Measurements from ENCODE around the gene CENPP.

CENPP gene

DNA sequence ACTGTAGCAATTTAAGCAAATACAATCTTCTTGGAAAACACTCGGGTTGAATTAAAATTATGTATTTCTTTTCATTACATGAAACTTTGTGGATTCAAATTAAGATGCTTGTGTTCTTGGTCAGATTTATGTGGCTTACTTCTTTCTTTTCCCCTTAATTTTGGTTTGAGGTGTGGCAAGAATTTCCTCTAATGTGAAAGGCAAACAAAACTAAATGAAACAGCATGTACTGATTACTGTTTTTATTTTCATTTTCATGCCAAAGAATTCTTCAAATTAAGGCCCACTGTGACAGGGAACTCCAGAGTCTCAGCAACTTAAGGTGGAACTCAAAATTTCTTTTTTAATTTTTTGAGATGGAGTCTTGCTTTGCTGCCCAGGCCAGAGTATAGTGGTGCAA is 98.6 kb downstream of the CENPP start, which contains the start of gene OMD:
TSS of gene OMD (minus strand) at position 132 of the 400 bp plus-strand sequence. CDS start 6,913 bp downstream, outside the sequence.
- Histone ChIP-seq H3K36me3 (ENCODE audit: insufficient read depth, low read length) (no peaks in the 10 kb centered on the region), H2AFZ (ENCODE audit: low read depth, low read length) (no peak within 1 kb of the TSS), H3K27me3 (ENCODE audit: insufficient read depth, low read length) (no peaks in the 10 kb centered on the region), H3K4me3 (ENCODE audit: low read length) (no peak within 1 kb of the TSS), H3K9me3 (ENCODE audit: low read length) (no peaks in the 10 kb centered on the region), H3K4me1 (ENCODE audit: insufficient read depth, low read length) (peaks cover 6% of the 10 kb centered on the region)

DNA sequence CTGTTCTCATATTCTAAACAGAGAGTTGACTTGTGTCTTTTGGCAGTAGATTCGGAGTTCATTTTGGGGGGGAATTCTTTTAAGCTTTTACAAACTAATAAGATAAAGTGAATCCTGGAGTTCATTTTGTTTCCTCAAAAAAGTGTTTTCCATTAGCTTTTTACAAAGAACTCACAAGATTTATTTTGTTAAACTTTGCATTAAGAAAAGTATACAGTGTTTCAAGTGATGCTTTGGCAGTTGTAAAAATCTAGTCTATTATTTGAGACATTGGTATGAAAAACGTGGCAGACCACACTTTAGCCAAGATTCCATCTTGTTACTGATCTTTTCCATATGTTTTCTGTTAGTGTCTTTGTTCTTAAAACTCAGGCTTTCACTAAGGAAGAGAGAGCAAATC is 99.7 kb downstream of the CENPP start:
- Histone ChIP-seq H2AFZ (ENCODE audit: low read depth, low read length) (no peak overlapping the region), H3K36me3 (ENCODE audit: insufficient read depth, low read length) (no peaks in the 10 kb centered on the region)

GRCh38 chr9:92426501-92427145 is 100.9 kb downstream of the CENPP start:
- no peak overlapping the region for H3K4me3 ChIP-seq (ENCODE audit: low read length)
- no peaks in the 10 kb centered on the region for H3K36me3 ChIP-seq (ENCODE audit: insufficient read depth, low read length)
- H3K9me3 ChIP-seq (ENCODE audit: low read length): no peaks in the 10 kb centered on the region
- H3K27me3 ChIP-seq (ENCODE audit: insufficient read depth, low read length): no peaks in the 10 kb centered on the region
- no peak overlapping the region for H2AFZ ChIP-seq (ENCODE audit: low read depth, low read length)
- H3K4me1 ChIP-seq (ENCODE audit: insufficient read depth, low read length): peaks cover 6% of the 10 kb centered on the region

More for the DNA sequence above, 99.7 kb downstream of the CENPP start:
- Histone ChIP-seq H3K27me3 (ENCODE audit: insufficient read depth, low read length) (no peaks in the 10 kb centered on the region), H3K4me1 (ENCODE audit: insufficient read depth, low read length) (peaks cover 6% of the 10 kb centered on the region), H3K9me3 (ENCODE audit: low read length) (no peaks in the 10 kb centered on the region), H3K4me3 (ENCODE audit: low read length) (no peak overlapping the region)

DNA sequence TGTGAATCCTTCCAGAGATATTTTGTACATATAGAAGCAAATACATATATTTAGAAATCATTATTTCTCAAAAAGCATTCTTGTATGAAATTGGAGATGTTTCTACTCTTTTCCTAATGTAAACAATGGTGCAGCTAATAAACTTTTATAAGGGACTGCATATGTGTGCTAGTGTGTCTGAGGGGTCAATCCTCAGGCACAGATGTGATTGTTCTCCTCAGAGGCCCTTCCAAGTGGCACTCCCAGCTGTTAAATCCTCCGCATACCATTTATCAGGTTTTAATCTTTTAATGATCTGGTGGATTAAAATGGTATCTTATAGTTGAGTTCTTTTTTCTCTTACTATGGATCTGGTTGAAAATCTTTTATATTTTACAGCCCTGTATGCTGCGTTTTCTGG is 104.1 kb downstream of the CENPP start:
- Histone ChIP-seq H3K4me3 (ENCODE audit: low read length) (no peak overlapping the region), H3K36me3 (ENCODE audit: insufficient read depth, low read length) (no peaks in the 10 kb centered on the region), H3K9me3 (ENCODE audit: low read length) (no peaks in the 10 kb centered on the region), H3K4me1 (ENCODE audit: insufficient read depth, low read length) (peaks cover 6% of the 10 kb centered on the region), H2AFZ (ENCODE audit: low read depth, low read length) (no peak overlapping the region), H3K27me3 (ENCODE audit: insufficient read depth, low read length) (no peaks in the 10 kb centered on the region)

DNA sequence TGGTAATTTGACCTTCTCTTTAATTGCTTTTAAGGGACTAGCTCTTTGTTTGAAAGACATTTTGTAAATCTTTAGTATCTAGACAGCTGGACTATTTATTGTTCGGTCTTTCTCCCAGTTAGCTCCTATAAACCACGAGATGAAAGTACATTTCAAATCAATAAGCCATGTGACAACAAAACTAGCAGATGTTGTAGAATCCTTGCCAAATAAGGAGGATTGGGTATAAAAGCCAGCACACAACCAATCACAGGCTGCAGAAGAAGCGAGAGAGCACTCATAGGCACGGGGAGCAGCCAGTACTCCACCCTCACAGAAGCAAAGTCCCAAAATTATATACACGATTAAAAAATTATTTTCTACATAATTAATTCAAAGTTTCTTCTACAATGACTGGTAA is 106.6 kb downstream of the CENPP start:
- Histone ChIP-seq H3K4me3 (ENCODE audit: low read length) (no peak overlapping the region), H3K9me3 (ENCODE audit: low read length) (no peaks in the 10 kb centered on the region), H3K27me3 (ENCODE audit: insufficient read depth, low read length) (no peaks in the 10 kb centered on the region), H3K36me3 (ENCODE audit: insufficient read depth, low read length) (no peaks in the 10 kb centered on the region), H3K4me1 (ENCODE audit: insufficient read depth, low read length) (no peaks in the 10 kb centered on the region), H2AFZ (ENCODE audit: low read depth, low read length) (no peak overlapping the region)

GRCh38 chr9:92432972-92433548 is 107.3 kb downstream of the CENPP start:
- Histone ChIP-seq H3K27me3 (ENCODE audit: insufficient read depth, low read length) (no peaks in the 10 kb centered on the region), H2AFZ (ENCODE audit: low read depth, low read length) (no peak overlapping the region), H3K4me1 (ENCODE audit: insufficient read depth, low read length) (no peaks in the 10 kb centered on the region), H3K36me3 (ENCODE audit: insufficient read depth, low read length) (no peaks in the 10 kb centered on the region), H3K4me3 (ENCODE audit: low read length) (no peak overlapping the region), H3K9me3 (ENCODE audit: low read length) (no peaks in the 10 kb centered on the region)

GRCh38 chr9:92435263-92435662 is 109.5 kb downstream of the CENPP start:
- H3K9me3 ChIP-seq (ENCODE audit: low read length): no peaks in the 10 kb centered on the region
- no peaks in the 10 kb centered on the region for H3K27me3 ChIP-seq (ENCODE audit: insufficient read depth, low read length)

DNA sequence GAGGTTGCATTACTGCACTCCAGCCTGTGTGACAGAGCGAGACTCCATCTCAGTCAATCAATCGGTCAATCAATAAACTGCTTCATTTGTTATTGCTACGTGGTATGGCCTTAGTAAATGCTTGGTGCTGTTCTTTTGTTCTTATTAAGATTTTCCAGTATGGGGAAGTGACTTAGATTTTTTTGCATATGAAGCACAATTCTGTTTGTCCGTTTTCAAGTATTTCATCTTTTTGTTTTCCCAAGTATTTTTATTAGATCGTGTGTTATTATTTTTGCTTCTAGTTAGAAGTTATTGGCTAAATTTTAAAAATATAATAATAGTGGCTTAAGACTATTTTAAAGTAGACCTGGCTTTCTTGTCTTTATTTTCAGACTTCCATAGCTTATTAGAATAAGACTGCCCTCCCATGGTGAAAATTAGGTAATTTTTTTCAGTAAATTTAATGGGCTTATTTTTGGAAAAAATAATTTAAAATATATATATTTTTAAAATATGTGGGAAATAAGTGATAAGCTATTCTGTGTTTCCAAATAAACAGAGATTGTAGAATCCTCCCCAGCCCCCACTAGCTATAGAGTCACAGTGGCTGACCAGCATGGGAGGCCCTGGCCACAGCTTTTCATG is 113.3 kb downstream of the CENPP start:
- Histone ChIP-seq H3K9me3 (ENCODE audit: low read length) (no peaks in the 10 kb centered on the region), H3K4me1 (ENCODE audit: insufficient read depth, low read length) (no peaks in the 10 kb centered on the region), H3K27me3 (ENCODE audit: insufficient read depth, low read length) (no peaks in the 10 kb centered on the region), H2AFZ (ENCODE audit: low read depth, low read length) (no peak overlapping the region), H3K36me3 (ENCODE audit: insufficient read depth, low read length) (no peaks in the 10 kb centered on the region), H3K4me3 (ENCODE audit: low read length) (no peak overlapping the region)

More at GRCh38 chr9:92435263-92435662, 109.5 kb downstream of the CENPP start:
- Histone ChIP-seq H3K36me3 (ENCODE audit: insufficient read depth, low read length) (no peaks in the 10 kb centered on the region), H3K4me3 (ENCODE audit: low read length) (no peak overlapping the region), H2AFZ (ENCODE audit: low read depth, low read length) (no peak overlapping the region), H3K4me1 (ENCODE audit: insufficient read depth, low read length) (no peaks in the 10 kb centered on the region)

- Histone ChIP-seq H2AFZ (ENCODE audit: low read depth, low read length) (no peak overlapping the region), H3K4me1 (ENCODE audit: insufficient read depth, low read length) (no peaks in the 10 kb centered on the region), H3K9me3 (ENCODE audit: low read length) (no peaks in the 10 kb centered on the region)
Observed at GRCh38 chr9:92439921-92440750, 114.4 kb downstream of the CENPP start.

DNA sequence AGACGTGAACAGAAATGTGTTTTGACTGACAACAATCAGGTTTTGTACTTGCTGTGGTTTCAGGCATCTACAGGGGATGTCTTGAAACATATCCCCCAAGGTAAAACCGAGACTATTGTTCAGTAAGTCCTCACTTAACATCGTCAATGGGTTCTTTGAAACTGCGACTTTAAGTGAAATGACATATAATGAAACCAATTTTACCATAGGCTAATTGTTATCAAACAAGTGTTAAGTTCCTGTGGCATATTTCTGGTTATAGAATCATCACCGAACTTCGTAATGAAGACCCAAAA is 114.9 kb downstream of the CENPP start:
- H3K4me3 ChIP-seq (ENCODE audit: low read length): no peak overlapping the region
- no peak overlapping the region for H2AFZ ChIP-seq (ENCODE audit: low read depth, low read length)
- H3K27me3 ChIP-seq (ENCODE audit: insufficient read depth, low read length): no peaks in the 10 kb centered on the region
- H3K36me3 ChIP-seq (ENCODE audit: insufficient read depth, low read length): no peaks in the 10 kb centered on the region
- no peaks in the 10 kb centered on the region for H3K4me1 ChIP-seq (ENCODE audit: insufficient read depth, low read length)
- H3K9me3 ChIP-seq (ENCODE audit: low read length): no peaks in the 10 kb centered on the region

More at GRCh38 chr9:92439921-92440750, 114.4 kb downstream of the CENPP start:
- Histone ChIP-seq H3K27me3 (ENCODE audit: insufficient read depth, low read length) (no peaks in the 10 kb centered on the region), H3K4me3 (ENCODE audit: low read length) (no peak overlapping the region), H3K36me3 (ENCODE audit: insufficient read depth, low read length) (no peaks in the 10 kb centered on the region)

DNA sequence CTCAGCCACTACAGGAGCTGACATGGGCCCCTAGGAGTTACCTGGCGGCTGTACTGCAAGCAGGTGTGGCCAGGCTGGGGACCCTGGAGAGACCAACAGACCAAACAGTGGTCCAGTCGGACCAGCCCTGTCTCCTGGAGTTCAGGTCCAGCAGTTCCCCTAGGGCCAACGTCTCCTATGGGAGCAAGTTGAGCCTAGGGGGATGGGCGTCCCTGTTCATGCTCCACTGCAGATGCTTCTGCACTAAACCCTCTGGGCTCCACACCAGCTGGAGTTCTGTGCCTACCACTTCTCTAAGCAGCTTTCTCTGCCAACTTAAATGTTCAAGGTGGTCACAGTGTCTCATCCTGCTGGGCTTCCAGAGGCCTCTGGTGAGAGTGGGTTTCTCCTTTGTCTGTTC is 119.1 kb downstream of the CENPP start:
- H3K36me3 ChIP-seq (ENCODE audit: insufficient read depth, low read length): no peaks in the 10 kb centered on the region
- H2AFZ ChIP-seq (ENCODE audit: low read depth, low read length): no peak overlapping the region
- H3K4me1 ChIP-seq (ENCODE audit: insufficient read depth, low read length): no peaks in the 10 kb centered on the region

GRCh38 chr9:92446536-92446935 is 120.8 kb downstream of the CENPP start:
- Histone ChIP-seq H3K4me1 (ENCODE audit: insufficient read depth, low read length) (no peaks in the 10 kb centered on the region), H3K27me3 (ENCODE audit: insufficient read depth, low read length) (no peaks in the 10 kb centered on the region), H3K9me3 (ENCODE audit: low read length) (no peaks in the 10 kb centered on the region), H2AFZ (ENCODE audit: low read depth, low read length) (no peak overlapping the region), H3K4me3 (ENCODE audit: low read length) (no peak overlapping the region), H3K36me3 (ENCODE audit: insufficient read depth, low read length) (no peaks in the 10 kb centered on the region)

More for the DNA sequence above, 119.1 kb downstream of the CENPP start:
- Histone ChIP-seq H3K9me3 (ENCODE audit: low read length) (no peaks in the 10 kb centered on the region), H3K27me3 (ENCODE audit: insufficient read depth, low read length) (no peaks in the 10 kb centered on the region), H3K4me3 (ENCODE audit: low read length) (no peak overlapping the region)

GRCh38 chr9:92455217-92455616 is 129.5 kb downstream of the CENPP start:
- no peak overlapping the region for H3K4me3 ChIP-seq (ENCODE audit: low read length)
- H3K36me3 ChIP-seq (ENCODE audit: insufficient read depth, low read length): no peaks in the 10 kb centered on the region
- no peak overlapping the region for H2AFZ ChIP-seq (ENCODE audit: low read depth, low read length)
- no peaks in the 10 kb centered on the region for H3K4me1 ChIP-seq (ENCODE audit: insufficient read depth, low read length)
- H3K9me3 ChIP-seq (ENCODE audit: low read length): no peaks in the 10 kb centered on the region
- H3K27me3 ChIP-seq (ENCODE audit: insufficient read depth, low read length): no peaks in the 10 kb centered on the region
